ENCODE data around the gene PARD6B. TPM values are rescaled to one million over a fixed set of nuclear protein-coding genes. Genes with fewer than 3 reads are reported as not detected.

PARD6B gene
- total and polyA plus RNA-seq, 2 of the 13 experiments (the other 11 are each of a cell fraction or from before 2014, with no cell fraction given), result 6.9 to 22.2 TPM

GRCh38 chr20:50728981-50729874, 2.2 kb upstream of the PARD6B start (continued):
- no peak for TF ChIP-seq AHDC1 (CRISPR knock-in tag; IDR thresholded peaks at IDR 0.05; ENCODE audit: borderline replicate concordance)
- TF ChIP-seq HNF4G (IDR thresholded peaks at IDR 0.05; ENCODE audit: borderline replicate concordance, low read depth, low read length), result no peak
- TF ChIP-seq HNF4G (CRISPR knock-in tag; IDR thresholded peaks at IDR 0.05; ENCODE audit: borderline replicate concordance, low read depth), result no peak
- no peak for TF ChIP-seq ZZZ3 (CRISPR knock-in tag; IDR thresholded peaks at IDR 0.05; ENCODE audit: borderline replicate concordance)
- no peak for TF ChIP-seq HOMEZ (CRISPR knock-in tag; IDR thresholded peaks at IDR 0.05; ENCODE audit: low read depth)
- 0 out of 2 replicates have a peak, but pooled peaks have one; percentile 40 for TF ChIP-seq ZNF572 (CRISPR knock-in tag; IDR thresholded peaks at IDR 0.05)
- TF ChIP-seq ELF3 (CRISPR knock-in tag; IDR thresholded peaks at IDR 0.05), result no peak; the same call in 1 of the 2 replicates
- TF ChIP-seq ZNF720 (CRISPR knock-in tag; IDR thresholded peaks at IDR 0.05), result no peak
- TF ChIP-seq ZNF800 (CRISPR knock-in tag; IDR thresholded peaks at IDR 0.05), result no peak; the same call in 1 of the 2 replicates
- no peak for TF ChIP-seq NFAT5 (CRISPR knock-in tag; IDR thresholded peaks at IDR 0.05)
- no peak for TF ChIP-seq ZNF121 (CRISPR knock-in tag; IDR thresholded peaks at IDR 0.05)

Data from HepG2 (cell line).